Mesendoderm (in vitro differentiated cells): ENCODE data around the gene DLGAP4.

Experiments used
- DNase-seq: peaks from one replicate; pipeline ENCODE4 v3.0.0; 2013
- H2AK5ac ChIP-seq: 2 replicates; pipeline ENCODE4 v1.6.1; 2013; ENCODE audit warnings: low read length, inconsistent platforms
- H2BK120ac ChIP-seq: 2 replicates; pipeline ENCODE4 v1.6.1; 2013; ENCODE audit warnings: low read depth, mild to moderate bottlenecking, low read length, moderate library complexity, mixed read lengths
- H2BK15ac ChIP-seq: replicated peaks from 2 replicates; pipeline ENCODE4 v1.6.1; 2013; ENCODE audit warnings: low read depth, mild to moderate bottlenecking, moderate library complexity
- H2BK5ac ChIP-seq: 2 replicates; pipeline ENCODE4 v1.6.1; 2013; ENCODE audit warnings: low read length, inconsistent platforms
- H3K18ac ChIP-seq: 2 replicates; pipeline ENCODE4 v1.6.1; 2013; ENCODE audit warnings: mild to moderate bottlenecking, low read length, mixed read lengths
- H3K23ac ChIP-seq: one replicate; pipeline ENCODE4 v1.6.1; 2013; ENCODE audit warnings: low read length
- H3K27ac ChIP-seq: 2 replicates; pipeline ENCODE4 v1.5.1; 2013; ENCODE audit warnings: low read depth, mild to moderate bottlenecking, inconsistent platforms, low read length, moderate library complexity
- H3K27me3 ChIP-seq: 2 replicates; pipeline ENCODE4 v1.6.1; 2013; ENCODE audit warnings: low read length, control low read depth, mild to moderate bottlenecking, inconsistent platforms; ENCODE audit not compliant: insufficient read depth, poor library complexity
- H3K36me3 ChIP-seq: 2 replicates; pipeline ENCODE4 v1.6.1; 2013; ENCODE audit warnings: low read length, inconsistent platforms; ENCODE audit not compliant: control insufficient read depth, insufficient read depth
- H3K4ac ChIP-seq: one replicate; pipeline ENCODE4 v1.6.1; 2013; ENCODE audit warnings: low read depth, mild to moderate bottlenecking, low read length, moderate library complexity
- H3K4me1 ChIP-seq: 2 replicates; pipeline ENCODE4 v1.6.1; 2013; ENCODE audit warnings: low read depth, low read length, inconsistent platforms; ENCODE audit not compliant: control insufficient read depth
- H3K4me2 ChIP-seq: 2 replicates; pipeline ENCODE4 v1.6.1; 2013; ENCODE audit warnings: low read length
- H3K4me3 ChIP-seq: 2 replicates; pipeline ENCODE4 v1.5.1; 2013; ENCODE audit warnings: mild to moderate bottlenecking, low read length
- H3K56ac ChIP-seq: one replicate; pipeline ENCODE4 v1.6.1; 2013; ENCODE audit warnings: low read length
- H3K79me1 ChIP-seq: 2 replicates; pipeline ENCODE4 v1.6.1; 2013; ENCODE audit warnings: low read length, inconsistent platforms
- H3K79me2 ChIP-seq: 2 replicates; pipeline ENCODE4 v1.6.1; 2013; ENCODE audit warnings: mild to moderate bottlenecking, low read length; ENCODE audit not compliant: control insufficient read depth, insufficient read depth
- H3K9ac ChIP-seq: 2 replicates; pipeline ENCODE4 v1.6.1; 2013; ENCODE audit warnings: low read length, inconsistent platforms
- H4K5ac ChIP-seq: one replicate; pipeline ENCODE4 v1.6.1; 2013; ENCODE audit warnings: low read length
- H4K8ac ChIP-seq: one replicate; pipeline ENCODE4 v1.6.1; 2013; ENCODE audit warnings: low read depth, mild to moderate bottlenecking, control low read depth, low read length, moderate library complexity
- WGBS: extraction: QIAGEN DNeasy Blood & Tissue Kit; methylation state at CpG from one replicate; pipeline ENCODE4 v1.1.7; 2013; ENCODE audit warnings: low lambda C conversion rate, missing lambda C conversion rate; ENCODE audit not compliant: insufficient coverage; ENCODE audit errors: extremely low coverage; 5-methylcytosine and 5-hydroxymethylcytosine counted together

Gene DLGAP4

DNA sequence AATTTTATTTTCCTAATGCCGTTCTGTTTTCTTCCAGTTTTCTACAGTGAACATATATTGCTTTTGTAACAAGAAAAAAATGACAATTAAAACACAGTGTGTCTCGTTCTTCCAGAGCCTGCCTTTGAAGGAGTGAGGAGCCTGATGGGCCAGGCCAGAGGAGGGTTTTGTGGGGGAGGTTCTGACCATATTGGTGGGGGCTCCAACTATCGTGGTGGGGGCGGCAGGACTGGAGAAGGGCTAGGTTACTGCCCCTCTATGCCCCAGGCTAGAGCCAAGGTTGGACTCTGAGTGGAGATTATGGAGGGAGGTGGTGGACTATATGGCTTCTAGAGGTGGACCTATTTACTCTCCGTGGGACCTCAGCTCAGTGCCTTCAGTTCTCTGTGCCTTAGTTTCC, 24.0 kb downstream of the DLGAP4 start:
- Histone ChIP-seq H3K27me3 (no peaks in the 10 kb centered on the region), H3K79me1 (no peaks in the 10 kb centered on the region), H3K9ac (no peak overlapping the region), H3K27ac (no peak overlapping the region), H3K4me3 (no peak overlapping the region), H4K8ac (no peak overlapping the region), H3K79me2 (no peaks in the 10 kb centered on the region), H4K5ac (no peak overlapping the region), H3K23ac (no peak overlapping the region), H2BK15ac (no peak overlapping the region), H3K18ac (no peak overlapping the region), H3K4me2 (no peak overlapping the region), H2AK5ac (no peak overlapping the region), H3K36me3 (no peaks in the 10 kb centered on the region), H3K4ac (no peak overlapping the region), H3K4me1 (peaks cover 2% of the 10 kb centered on the region), H2BK5ac (no peak overlapping the region), H2BK120ac (no peak overlapping the region), H3K56ac (no peak overlapping the region)
- no peak for DNase-seq
- no CpG with 5 or more reads among the region's 5 CpGs for WGBS

DNA sequence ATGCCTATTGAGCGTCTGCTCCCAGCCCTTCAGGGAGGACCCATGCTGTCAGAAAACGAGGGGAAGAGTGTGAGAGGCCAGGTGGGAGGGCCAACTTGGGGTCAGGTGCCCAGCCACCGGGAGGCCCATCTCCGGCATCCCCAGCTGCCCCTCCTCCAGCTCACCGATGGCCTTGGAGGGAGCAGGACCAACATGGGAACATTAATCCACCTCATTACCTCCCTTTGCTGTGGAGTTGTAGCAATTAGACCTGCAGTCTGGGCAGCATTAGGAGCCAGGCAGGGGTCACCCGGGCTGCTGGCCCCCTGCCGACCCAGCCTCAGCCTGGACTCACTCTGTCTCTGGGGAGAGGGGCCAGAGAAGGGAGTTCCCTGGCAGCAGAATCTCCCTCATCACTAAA, 25.1 kb downstream of the DLGAP4 start:
- Histone ChIP-seq H3K4me2 (no peak overlapping the region), H2AK5ac (no peak overlapping the region), H3K4ac (no peak overlapping the region), H3K27me3 (no peaks in the 10 kb centered on the region), H3K56ac (no peak overlapping the region), H2BK15ac (no peak overlapping the region), H3K79me1 (no peaks in the 10 kb centered on the region), H3K36me3 (no peaks in the 10 kb centered on the region), H3K27ac (no peak overlapping the region), H3K79me2 (no peaks in the 10 kb centered on the region), H3K18ac (no peak overlapping the region), H3K9ac (no peak overlapping the region), H3K4me1 (peaks cover 2% of the 10 kb centered on the region), H2BK120ac (no peak overlapping the region), H3K4me3 (no peak overlapping the region), H4K8ac (no peak overlapping the region), H2BK5ac (no peak overlapping the region), H3K23ac (no peak overlapping the region), H4K5ac (no peak overlapping the region)
- WGBS, result no CpG with 5 or more reads among the region's 7 CpGs
- no peak for DNase-seq

DNA sequence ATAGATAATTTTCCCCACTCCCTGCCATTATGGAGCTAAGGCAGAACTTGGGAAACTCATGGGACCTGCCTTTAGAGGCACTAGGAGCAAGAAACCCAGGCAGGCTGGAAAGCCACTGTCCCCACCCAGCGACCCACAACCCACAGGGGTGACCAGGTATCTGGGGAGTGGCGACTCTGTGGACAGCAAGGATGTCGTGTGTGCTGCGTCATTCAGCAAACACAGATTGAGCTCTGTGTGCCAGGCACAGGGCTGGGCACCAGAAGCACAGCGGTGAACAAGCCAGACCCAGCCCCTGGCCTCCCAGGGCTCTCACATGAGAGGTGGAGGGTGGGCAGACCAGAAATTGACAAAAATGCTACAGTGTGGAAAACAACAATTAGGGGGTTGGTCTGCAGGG, 27.7 kb downstream of the DLGAP4 start:
- H3K9ac ChIP-seq, result no peak overlapping the region
- H3K27me3 ChIP-seq, result no peaks in the 10 kb centered on the region
- no peaks in the 10 kb centered on the region for H3K79me1 ChIP-seq
- no peak overlapping the region for H2BK5ac ChIP-seq
- no peaks in the 10 kb centered on the region for H3K36me3 ChIP-seq
- no peak overlapping the region for H3K4me3 ChIP-seq
- no peak overlapping the region for H3K18ac ChIP-seq
- H4K5ac ChIP-seq, result no peak overlapping the region
- DNase-seq, result no peak
- no CpG with 5 or more reads among the region's 5 CpGs for WGBS
- peaks cover 2% of the 10 kb centered on the region for H3K4me1 ChIP-seq
- no peak overlapping the region for H3K56ac ChIP-seq
- H4K8ac ChIP-seq, result no peak overlapping the region
- H3K4ac ChIP-seq, result no peak overlapping the region
- H2BK15ac ChIP-seq, result no peak overlapping the region
- H3K4me2 ChIP-seq, result no peak overlapping the region
- H3K79me2 ChIP-seq, result no peaks in the 10 kb centered on the region
- no peak overlapping the region for H3K23ac ChIP-seq
- no peak overlapping the region for H2AK5ac ChIP-seq
- H2BK120ac ChIP-seq, result no peak overlapping the region
- no peak overlapping the region for H3K27ac ChIP-seq

DNA sequence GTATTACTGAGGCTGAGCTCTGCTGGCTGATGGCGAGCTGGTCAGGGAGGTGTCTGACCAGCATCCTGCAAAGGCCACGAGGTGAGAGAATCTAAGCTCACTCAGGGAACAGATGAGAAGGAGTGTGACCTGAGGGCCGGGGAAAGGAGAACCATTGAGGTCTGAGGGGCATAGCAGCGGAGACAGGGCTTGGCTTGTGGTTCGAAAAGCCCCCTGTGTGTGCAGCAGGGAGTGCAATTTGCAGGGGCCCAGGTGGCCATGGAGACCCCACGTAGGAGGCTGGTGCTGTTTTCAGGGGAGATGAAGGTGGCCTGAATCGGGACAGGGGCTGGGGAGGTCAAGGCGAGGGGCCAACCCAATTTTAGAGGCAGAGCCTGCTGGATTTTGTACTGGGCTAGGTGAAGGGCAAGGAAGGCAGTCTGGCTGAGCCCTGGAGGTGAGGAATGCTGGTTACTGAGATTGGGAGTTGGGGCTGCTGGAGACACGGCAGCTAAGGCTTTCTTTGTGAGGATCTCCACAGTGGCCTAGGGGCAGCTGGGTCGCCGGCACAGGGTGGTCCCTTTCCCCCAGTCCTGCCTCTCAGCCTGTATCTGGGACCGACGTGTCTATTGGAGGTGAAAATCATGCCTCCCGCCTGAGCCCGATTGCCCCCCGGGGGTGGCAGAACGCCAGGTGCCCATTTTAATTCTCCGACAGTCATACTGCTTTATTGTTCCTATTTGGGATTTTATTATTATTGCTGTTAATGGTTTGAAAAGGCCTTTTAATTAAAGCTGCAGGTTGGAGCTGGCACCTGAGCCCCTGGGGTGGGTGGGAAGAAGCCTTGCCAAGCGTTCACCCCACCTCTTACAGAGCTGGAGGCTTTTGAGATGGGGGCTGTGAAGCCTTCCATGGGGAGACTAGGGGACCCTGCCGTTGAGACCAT, 28.4 kb downstream of the DLGAP4 start:
- no CpG with 5 or more reads among the region's 20 CpGs for WGBS
- H3K4me1 ChIP-seq, result peaks cover 2% of the 10 kb centered on the region
- H4K8ac ChIP-seq, result no peak overlapping the region
- no peaks in the 10 kb centered on the region for H3K79me2 ChIP-seq
- no peak overlapping the region for H2BK15ac ChIP-seq
- H2BK120ac ChIP-seq, result no peak overlapping the region
- H2BK5ac ChIP-seq, result no peak overlapping the region
- DNase-seq, result no peak
- H3K18ac ChIP-seq, result no peak overlapping the region
- H3K27ac ChIP-seq, result no peak overlapping the region
- no peak overlapping the region for H3K23ac ChIP-seq
- H3K4ac ChIP-seq, result no peak overlapping the region
- no peak overlapping the region for H3K4me3 ChIP-seq
- no peak overlapping the region for H2AK5ac ChIP-seq
- H3K36me3 ChIP-seq, result no peaks in the 10 kb centered on the region
- no peaks in the 10 kb centered on the region for H3K27me3 ChIP-seq
- no peak overlapping the region for H4K5ac ChIP-seq
- no peak overlapping the region for H3K4me2 ChIP-seq
- H3K56ac ChIP-seq, result no peak overlapping the region
- H3K9ac ChIP-seq, result no peak overlapping the region
- H3K79me1 ChIP-seq, result no peaks in the 10 kb centered on the region

DNA sequence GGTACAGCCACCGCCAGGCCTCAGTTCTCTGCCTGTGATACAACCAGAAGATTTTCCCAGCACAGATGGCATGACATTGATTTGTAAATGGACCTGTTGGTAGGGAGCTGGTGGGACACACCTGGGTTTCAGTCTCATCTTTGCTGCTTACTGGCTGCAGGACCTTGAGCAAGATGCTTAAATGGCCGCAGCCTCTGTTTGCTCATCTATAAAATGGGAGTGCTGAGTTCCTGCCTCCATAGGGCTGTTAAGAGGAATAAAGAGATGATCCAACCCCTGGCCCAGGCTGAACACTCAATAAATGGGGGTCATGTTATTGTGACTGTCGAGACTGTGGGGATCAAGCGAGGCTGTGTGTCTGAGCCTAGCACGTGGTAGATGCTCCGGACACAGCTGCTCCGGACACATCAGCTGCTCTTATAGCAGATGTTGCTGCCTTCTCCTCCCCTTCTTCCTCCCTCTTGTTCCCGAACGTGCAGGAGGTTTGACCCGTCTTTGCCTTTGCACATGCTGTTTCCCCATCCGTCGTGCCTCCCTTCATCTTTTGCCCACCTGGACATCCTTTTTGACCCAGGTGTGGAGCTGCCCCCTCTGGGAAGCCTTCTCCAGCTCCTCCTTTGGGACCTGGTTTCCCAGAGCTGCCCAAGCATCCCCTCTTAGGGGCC, 29.2 kb downstream of the DLGAP4 start:
- Histone ChIP-seq H2AK5ac (no peak overlapping the region), H3K4ac (no peak overlapping the region), H3K9ac (no peak overlapping the region), H3K79me1 (no peaks in the 10 kb centered on the region), H3K4me3 (no peak overlapping the region), H3K56ac (no peak overlapping the region), H4K8ac (no peak overlapping the region), H3K23ac (no peak overlapping the region), H3K36me3 (no peaks in the 10 kb centered on the region), H3K27ac (no peak overlapping the region), H3K18ac (no peak overlapping the region), H3K27me3 (no peaks in the 10 kb centered on the region), H3K4me1 (peaks cover 2% of the 10 kb centered on the region), H4K5ac (no peak overlapping the region), H2BK120ac (no peak overlapping the region), H3K79me2 (no peaks in the 10 kb centered on the region), H2BK5ac (no peak overlapping the region), H3K4me2 (no peak overlapping the region), H2BK15ac (no peak overlapping the region)
- WGBS, result no CpG with 5 or more reads among the region's 12 CpGs
- no peak for DNase-seq
